Upper lobe of left lung (tissue), 4 donors: ENCODE data around the gene DNAJB13.

Experiments used
- CTCF ChIP-seq, 6 experiments: fragments of 450-650 bp in 4 of 6; fragments of 200-600 bp in 2 of 6; sonication (generic) in 2 of 6; IDR thresholded peaks; one replicate each; pipeline ENCODE4 v1.5.1; 2016 to 2019; ENCODE audit warnings: antibody characterized with exemption in 6 of 6
- POLR2A ChIP-seq, 4 donors: fragments of 450-650 bp; IDR thresholded peaks; one replicate each; pipeline ENCODE4 v1.5.1; 2016 to 2017; ENCODE audit warnings: antibody characterized with exemption in 4 of 4, mild to moderate bottlenecking in 2 of 4
- POLR2AphosphoS5 ChIP-seq, 2 donors: sonication (generic); formaldehyde crosslinking; IDR thresholded peaks; one replicate each; pipeline ENCODE4 v1.5.1; 2017; ENCODE audit warnings: antibody characterized with exemption in 2 of 2

DNA sequence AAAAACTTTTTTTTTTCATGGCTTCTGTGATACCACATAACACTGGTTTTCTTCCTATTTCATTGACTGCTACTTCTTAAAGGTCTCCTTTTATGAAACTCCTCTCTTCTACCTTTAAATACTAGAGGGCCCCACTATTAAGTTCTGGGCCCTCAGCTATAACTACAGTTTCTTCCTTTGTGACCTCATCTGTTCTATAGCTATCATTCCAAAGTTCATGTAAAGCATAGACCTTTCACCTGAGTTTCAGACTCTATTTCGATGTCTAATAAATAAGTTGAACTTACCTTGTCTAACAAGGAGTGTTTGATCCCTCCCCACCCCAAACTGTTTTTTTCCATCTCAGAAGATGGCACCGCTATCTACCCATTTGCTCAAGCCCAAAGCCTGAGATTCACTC, 38.8 kb upstream of the DNAJB13 start:
- TF ChIP-seq CTCF (IDR thresholded peaks at IDR 0.05) (no peak), POLR2A (IDR thresholded peaks at IDR 0.05) (no peak), POLR2AphosphoS5 (IDR thresholded peaks at IDR 0.05) (no peak)
